Upper lobe of left lung (tissue), 6 donors: ENCODE data around the gene GADD45A. TPM values are rescaled to one million over a fixed set of nuclear protein-coding genes. Genes with fewer than 3 reads are reported as not detected.

Experiments used
- ATAC-seq, 2 donors: fragments of 200-7000 bp; cut with Tn5 transposase; one replicate each; pipeline ENCODE4 v1.9.1; 2022; ENCODE audit warnings: mild to moderate bottlenecking in 2 of 2, moderate library complexity in 2 of 2; ENCODE audit not compliant: low FRiP score in 2 of 2
- DNase-seq, 2 donors: peaks; one replicate each; pipeline ENCODE4 v3.0.0-alpha.2; 2019 to 2020
- H3K27ac ChIP-seq, 4 donors: fragments of 200-600 bp; sonication (generic); one replicate each; pipeline ENCODE4 v1.5.1; 2016 to 2019
- H3K27me3 ChIP-seq, 4 donors: fragments of 200-600 bp; sonication (generic); one replicate each; pipeline ENCODE4 v1.5.1; 2017 to 2019
- H3K36me3 ChIP-seq, 4 donors: fragments of 200-600 bp; sonication (generic); one replicate each; pipeline ENCODE4 v1.5.1; 2016 to 2019
- H3K4me1 ChIP-seq, 4 donors: fragments of 200-600 bp; sonication (generic); one replicate each; pipeline ENCODE4 v1.5.1; 2018 to 2019
- H3K4me3 ChIP-seq, 4 donors: fragments of 200-600 bp; sonication (generic); one replicate each; pipeline ENCODE4 v1.5.1; 2017 to 2019; ENCODE audit warnings: mild to moderate bottlenecking in 2 of 4, moderate library complexity in 1 of 4
- H3K9me3 ChIP-seq, 4 donors: fragments of 200-600 bp; sonication (generic); one replicate each; pipeline ENCODE4 v1.5.1; 2018 to 2019
- CTCF ChIP-seq, 6 experiments: fragments of 450-650 bp in 4 of 6; fragments of 200-600 bp in 2 of 6; sonication (generic) in 2 of 6; IDR thresholded peaks; one replicate each; pipeline ENCODE4 v1.5.1; 2016 to 2019; ENCODE audit warnings: antibody characterized with exemption in 6 of 6
- EP300 ChIP-seq, 4 donors: sonication (generic); formaldehyde crosslinking; IDR thresholded peaks; one replicate each; pipeline ENCODE4 v1.5.1; 2017; ENCODE audit warnings: antibody characterized with exemption in 4 of 4, control low read depth in 2 of 4
- POLR2A ChIP-seq, 4 donors: fragments of 450-650 bp; IDR thresholded peaks; one replicate each; pipeline ENCODE4 v1.5.1; 2016 to 2017; ENCODE audit warnings: antibody characterized with exemption in 4 of 4, mild to moderate bottlenecking in 2 of 4
- POLR2AphosphoS5 ChIP-seq, 2 donors: sonication (generic); formaldehyde crosslinking; IDR thresholded peaks; one replicate each; pipeline ENCODE4 v1.5.1; 2017; ENCODE audit warnings: antibody characterized with exemption in 2 of 2
- WGBS, 2 donors: methylation state at CpG; one replicate each; pipeline ENCODE4 v1.1.5; 2017 to 2018; 5-methylcytosine and 5-hydroxymethylcytosine counted together
- total RNA-seq, 6 donors: library from RNA; depleted of rRNA in 4 of 6; stranded (reverse); fragments of >200 nt in 4 of 6; gene quantifications; one replicate each; pipeline versions ENCODE4 v1.1.0 to v1.2.1, GENCODE V29; 2016 to 2021
- donor health status: DM: no; HTN: no; CAD: no; lungs with moderate emphysema.
- donor health status: DM: no; HTN: yes; CAD: no; lungs with severe emphysema.

GADD45A gene
- total RNA-seq, 6 donors from 2014 or later, result 21.7 to 45.6 (median 28.2) TPM

- no peak for DNase-seq
- Histone ChIP-seq H3K36me3 (no peaks in the 10 kb centered on the region), H3K4me1 (peaks cover 6 to 22% (median 11%) of the 10 kb centered on the region in 4 donors), H3K27me3 (no peaks in the 10 kb centered on the region), H3K27ac (no peak overlapping the region), H3K4me3 (no peak overlapping the region), H3K9me3 (no peaks in the 10 kb centered on the region)
- 79 to 100% methylated on average over 2 of the region's 2 CpGs for WGBS, 2 donors
- TF ChIP-seq CTCF (IDR thresholded peaks at IDR 0.05) (no peak), POLR2A (IDR thresholded peaks at IDR 0.05) (no peak), POLR2AphosphoS5 (IDR thresholded peaks at IDR 0.05) (no peak), EP300 (IDR thresholded peaks at IDR 0.05) (no peak)
- ATAC-seq, result no peak
Measured at GRCh38 chr1:67715819-67716218, 30.8 kb downstream of the GADD45A start.

- no peak overlapping the region for H3K27ac ChIP-seq
- no peak for DNase-seq
Measured at GRCh38 chr1:67716800-67717199, 31.8 kb downstream of the GADD45A start.

GRCh38 chr1:67717876-67718275 lies 32.9 kb downstream of the GADD45A start:
- WGBS, 2 donors, result 91 to 93% methylated on average over 4 of the region's 4 CpGs
- DNase-seq (no peak), ATAC-seq (no peak)
- no peak overlapping the region for H3K27ac ChIP-seq
- no peak overlapping the region for H3K4me3 ChIP-seq
- peaks cover 6 to 17% (median 14%) of the 10 kb centered on the region in 4 donors for H3K4me1 ChIP-seq
- H3K36me3 ChIP-seq, result no peaks in the 10 kb centered on the region
- H3K27me3 ChIP-seq, result no peaks in the 10 kb centered on the region
- TF ChIP-seq CTCF (IDR thresholded peaks at IDR 0.05) (no peak), POLR2A (IDR thresholded peaks at IDR 0.05) (no peak), EP300 (IDR thresholded peaks at IDR 0.05) (no peak), POLR2AphosphoS5 (IDR thresholded peaks at IDR 0.05) (no peak)
- no peaks in the 10 kb centered on the region for H3K9me3 ChIP-seq

More at GRCh38 chr1:67716800-67717199, 31.8 kb downstream of the GADD45A start:
- H3K4me3 ChIP-seq, result no peak overlapping the region
- TF ChIP-seq POLR2A (IDR thresholded peaks at IDR 0.05) (no peak), CTCF (IDR thresholded peaks at IDR 0.05) (no peak), POLR2AphosphoS5 (IDR thresholded peaks at IDR 0.05) (no peak), EP300 (IDR thresholded peaks at IDR 0.05) (no peak)
- no peak for ATAC-seq
- no peaks in the 10 kb centered on the region for H3K27me3 ChIP-seq
- H3K4me1 ChIP-seq, result peaks cover 6 to 18% (median 11%) of the 10 kb centered on the region in 4 donors
- no peaks in the 10 kb centered on the region for H3K9me3 ChIP-seq
- H3K36me3 ChIP-seq, result no peaks in the 10 kb centered on the region
- 65 to 77% methylated on average over 4 of the region's 4 CpGs for WGBS, 2 donors

GRCh38 chr1:67719329-67720196 lies 34.6 kb downstream of the GADD45A start:
- H3K9me3 ChIP-seq, result no peaks in the 10 kb centered on the region
- H3K36me3 ChIP-seq, result no peaks in the 10 kb centered on the region
- TF ChIP-seq POLR2AphosphoS5 (IDR thresholded peaks at IDR 0.05), result no peak
- ATAC-seq (no peak), DNase-seq (no peak)
- no peak overlapping the region for H3K27ac ChIP-seq
- H3K4me3 ChIP-seq, result no peak overlapping the region
- peaks cover 6 to 14% (median 10%) of the 10 kb centered on the region in 4 donors for H3K4me1 ChIP-seq
- 79 to 86% methylated on average over 6 of the region's 6 CpGs for WGBS, 2 donors
- no peaks in the 10 kb centered on the region for H3K27me3 ChIP-seq

- 92 to 100% methylated on average over 4 of the region's 4 CpGs for WGBS, 2 donors
- H3K4me1 ChIP-seq, result peaks cover 7 to 22% (median 19%) of the 10 kb centered on the region in 4 donors
- H3K27ac ChIP-seq, result no peak overlapping the region
- no peak overlapping the region for H3K4me3 ChIP-seq
- ATAC-seq (no peak), DNase-seq (no peak)
- no peaks in the 10 kb centered on the region for H3K27me3 ChIP-seq
- no peaks in the 10 kb centered on the region for H3K9me3 ChIP-seq
- H3K36me3 ChIP-seq, result no peaks in the 10 kb centered on the region
- TF ChIP-seq EP300 (IDR thresholded peaks at IDR 0.05) (no peak), POLR2AphosphoS5 (IDR thresholded peaks at IDR 0.05) (no peak), CTCF (IDR thresholded peaks at IDR 0.05) (no peak)
Measured at GRCh38 chr1:67721112-67721511, 36.1 kb downstream of the GADD45A start.
